Heart left ventricle (tissue), 16 donors: ENCODE results near the gene GCH1. TPM values are rescaled to one million over a fixed set of nuclear protein-coding genes. Genes with fewer than 3 reads are reported as not detected.

Source experiments
- ATAC-seq, 4 donors: fragments of 200-7000 bp; cut with Tn5 transposase; one replicate each; pipeline ENCODE4 v1.9.1; 2020 to 2022; ENCODE audit warnings: moderate library complexity in 4 of 4, mild to moderate bottlenecking in 3 of 4, moderate number of reproducible peaks in 1 of 4
- DNase-seq, 5 donors: peaks; one replicate each; pipeline ENCODE4 v3.0.0-alpha.2; 2020
- H3K27ac ChIP-seq, 12 donors: fragments of 200-600 bp; sonication (generic) in 4 of 12; one replicate each; pipeline versions ENCODE4 v1.5.0 to v1.8.0; 2016 to 2022; ENCODE audit warnings: mild to moderate bottlenecking in 2 of 12
- H3K27me3 ChIP-seq, 9 donors: fragments of 200-600 bp; sonication (generic) in 2 of 9; one replicate each; pipeline versions ENCODE4 v1.5.1 to v1.8.0; 2016 to 2022; ENCODE audit warnings: mild to moderate bottlenecking in 3 of 9
- H3K36me3 ChIP-seq, 9 donors: fragments of 200-600 bp; sonication (generic) in 2 of 9; one replicate each; pipeline versions ENCODE4 v1.5.0 to v1.8.0; 2018 to 2022; ENCODE audit warnings: mild to moderate bottlenecking in 2 of 9
- H3K4me1 ChIP-seq, 12 donors: fragments of 200-600 bp; sonication (generic) in 4 of 12; one replicate each; pipeline versions ENCODE4 v1.5.0 to v1.8.0; 2016 to 2022; ENCODE audit warnings: mild to moderate bottlenecking in 3 of 12
- H3K4me3 ChIP-seq, 12 donors: fragments of 200-600 bp; sonication (generic) in 4 of 12; one replicate each; pipeline versions ENCODE4 v1.5.0 to v1.8.0; 2017 to 2022; ENCODE audit warnings: mild to moderate bottlenecking in 9 of 12, moderate library complexity in 4 of 12
- H3K9me3 ChIP-seq, 12 donors: fragments of 200-600 bp; sonication (generic) in 4 of 12; one replicate each; pipeline versions ENCODE4 v1.5.0 to v1.8.0; 2016 to 2022; ENCODE audit warnings: mild to moderate bottlenecking in 1 of 12
- POLR2A ChIP-seq, 2 donors: fragments of 450-650 bp; IDR thresholded peaks; one replicate each; pipeline ENCODE4 v1.6.1; 2017; ENCODE audit warnings: antibody characterized with exemption in 2 of 2, mild to moderate bottlenecking in 2 of 2, moderate library complexity in 2 of 2
- WGBS, 4 donors: extraction: QIAGEN DNeasy Blood & Tissue Kit in 2 of 4; methylation state at CpG; one replicate each; pipeline versions ENCODE4 v1.1.5 to v1.1.7; 2013 to 2018; 5-methylcytosine and 5-hydroxymethylcytosine counted together
- intact Hi-C, 10 donors: fragments of 100-400 bp; cut with DNase I; formaldehyde crosslinking; loops; one replicate each; pipeline versions ENCODE4 v1.11.1 to v1.14.2; 2022
- polyA plus RNA-seq, 2 donors: library from polyadenylated mRNA; stranded (reverse); fragments of 200-250 nt; gene quantifications; one replicate each; pipeline ENCODE4 v1.2.3, GENCODE V29; 2013
- total RNA-seq, 9 donors: library from RNA; depleted of rRNA in 2 of 9; stranded (reverse); fragments of >200 nt in 2 of 9; fragmentation: NEBNext Ultra II Directional in 3 of 9; extraction: Animal tissue kit (Norgen Biotek cat#: 25700) in 3 of 9; gene quantifications; one replicate each; pipeline versions ENCODE4 v1.1.0 to v1.2.4, GENCODE V29; 2016 to 2023
- TF ChIP-seq, protein P1 (sequence below), 12 donors: fragments of 200-600 bp; sonication (generic) in 4 of 12; IDR thresholded peaks; one replicate each; pipeline versions ENCODE4 v1.5.0 to v1.8.0; 2018 to 2022; ENCODE audit warnings: antibody characterized with exemption in 12 of 12, mild to moderate bottlenecking in 5 of 12
- donor health status: ischemic (EF 13 %, LVEDD 7.1; RV severe dilation, severe dysfunction).
- donor health status: healthy with polysubstance abuse.
- donor health status: DM: no; HTN: yes; CAD: no.
- donor health status: DM: no; HTN: no; CAD: no.
- donor health status: ischemic (EF 25% LVEDD 6.9; RV normal size, moderate dysfunction).
- donor health status: ischemic (EF 25% LVEDD 5.7; RV mildly dilated, moderate dysfunction).
- donor health status: healthy.
- donor health status: DM: yes; HTN: yes; CAD: no.
- donor health status: ischemic (EF 35%, LVEDD 5.7; RV mildly dilated, moderate dysfunction).
- donor health status: nonischemic (EF 11% LVEDD 7.7; RV severe dilation, severe dysfunction).
- donor health status: DM: yes; HTN: yes; CAD: no.
- donor health status: PGD.
- donor health status: ischemic (EF 29% LVEDD 5.4; RV normal size, mild dysfunction).
- donor health status: nonischemic (EF 23%, LVEDD 6.1; RV moderate dilation, normal function).

GCH1 gene
- total and polyA plus RNA-seq, 11 donors: 1.6 to 13.8 (median 3.3) TPM

DNA sequence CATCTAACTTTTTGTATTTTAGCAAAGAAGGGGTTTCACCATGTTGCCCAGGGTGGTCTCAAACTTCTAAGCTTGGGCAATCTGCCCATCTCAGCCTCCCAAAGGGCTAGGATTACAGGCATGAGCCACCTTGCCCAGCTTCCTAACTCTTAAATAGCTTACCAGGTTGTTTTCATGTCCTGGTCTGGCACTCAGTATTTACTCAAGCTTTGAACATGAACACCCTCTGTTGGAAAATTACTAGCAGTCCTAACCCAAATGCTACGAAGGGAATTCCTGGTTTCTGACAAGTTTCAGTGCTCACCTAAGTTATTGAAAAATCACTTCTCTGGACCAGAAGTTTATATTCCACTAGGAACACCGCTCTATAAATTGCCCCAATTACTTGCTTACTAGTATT lies 32.5 kb upstream of the GCH1 start:
- intact Hi-C loops: no loop called here
- DNase-seq: no peak
- 49 to 50% (median 50%) methylated on average over 2 of the region's 2 CpGs for WGBS, 4 donors
- no peaks in the 10 kb centered on the region for H3K27me3 ChIP-seq
- no peaks in the 10 kb centered on the region for H3K36me3 ChIP-seq
- no peak overlapping the region for H3K27ac ChIP-seq
- no peaks in the 10 kb centered on the region for H3K4me1 ChIP-seq
- H3K9me3 ChIP-seq: no peaks in the 10 kb centered on the region
- H3K4me3 ChIP-seq: no peak overlapping the region
- TF ChIP-seq, protein P1, sequence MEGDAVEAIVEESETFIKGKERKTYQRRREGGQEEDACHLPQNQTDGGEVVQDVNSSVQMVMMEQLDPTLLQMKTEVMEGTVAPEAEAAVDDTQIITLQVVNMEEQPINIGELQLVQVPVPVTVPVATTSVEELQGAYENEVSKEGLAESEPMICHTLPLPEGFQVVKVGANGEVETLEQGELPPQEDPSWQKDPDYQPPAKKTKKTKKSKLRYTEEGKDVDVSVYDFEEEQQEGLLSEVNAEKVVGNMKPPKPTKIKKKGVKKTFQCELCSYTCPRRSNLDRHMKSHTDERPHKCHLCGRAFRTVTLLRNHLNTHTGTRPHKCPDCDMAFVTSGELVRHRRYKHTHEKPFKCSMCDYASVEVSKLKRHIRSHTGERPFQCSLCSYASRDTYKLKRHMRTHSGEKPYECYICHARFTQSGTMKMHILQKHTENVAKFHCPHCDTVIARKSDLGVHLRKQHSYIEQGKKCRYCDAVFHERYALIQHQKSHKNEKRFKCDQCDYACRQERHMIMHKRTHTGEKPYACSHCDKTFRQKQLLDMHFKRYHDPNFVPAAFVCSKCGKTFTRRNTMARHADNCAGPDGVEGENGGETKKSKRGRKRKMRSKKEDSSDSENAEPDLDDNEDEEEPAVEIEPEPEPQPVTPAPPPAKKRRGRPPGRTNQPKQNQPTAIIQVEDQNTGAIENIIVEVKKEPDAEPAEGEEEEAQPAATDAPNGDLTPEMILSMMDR (IDR thresholded peaks at IDR 0.05): no peak
- no peak for TF ChIP-seq POLR2A (IDR thresholded peaks at IDR 0.05)
- ATAC-seq: no peak

DNA sequence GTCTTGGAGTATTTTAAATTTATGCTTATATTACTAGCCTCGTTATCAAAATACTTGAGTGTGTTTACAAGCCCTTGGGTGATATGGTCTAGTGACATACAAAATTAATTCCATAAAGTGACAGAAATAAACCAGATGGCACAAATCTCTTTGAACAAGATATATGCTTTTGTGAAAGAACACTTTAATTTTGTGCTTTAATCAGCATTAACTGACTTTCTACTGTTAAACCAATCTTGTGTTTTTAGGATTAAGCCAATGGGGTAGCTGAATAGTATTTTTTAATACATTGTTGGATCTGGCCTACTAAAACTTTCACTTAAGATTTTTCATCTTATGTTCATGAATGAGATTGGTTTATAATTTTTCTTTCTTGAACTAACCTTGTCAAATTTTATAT lies 30.4 kb upstream of the GCH1 start:
- DNase-seq (no peak), ATAC-seq (no peak)
- no peaks in the 10 kb centered on the region for H3K9me3 ChIP-seq
- H3K27me3 ChIP-seq: no peaks in the 10 kb centered on the region
- intact Hi-C loops: no loop called here
- H3K36me3 ChIP-seq: no peaks in the 10 kb centered on the region
- 76 to 86% (median 82%) methylated on average over 1 of the region's 1 CpG for WGBS, 4 donors
- no peak overlapping the region for H3K4me3 ChIP-seq
- H3K4me1 ChIP-seq: no peaks in the 10 kb centered on the region
- TF ChIP-seq POLR2A (IDR thresholded peaks at IDR 0.05): no peak
- TF ChIP-seq, protein P1 (IDR thresholded peaks at IDR 0.05): no peak
- H3K27ac ChIP-seq: no peak overlapping the region

DNA sequence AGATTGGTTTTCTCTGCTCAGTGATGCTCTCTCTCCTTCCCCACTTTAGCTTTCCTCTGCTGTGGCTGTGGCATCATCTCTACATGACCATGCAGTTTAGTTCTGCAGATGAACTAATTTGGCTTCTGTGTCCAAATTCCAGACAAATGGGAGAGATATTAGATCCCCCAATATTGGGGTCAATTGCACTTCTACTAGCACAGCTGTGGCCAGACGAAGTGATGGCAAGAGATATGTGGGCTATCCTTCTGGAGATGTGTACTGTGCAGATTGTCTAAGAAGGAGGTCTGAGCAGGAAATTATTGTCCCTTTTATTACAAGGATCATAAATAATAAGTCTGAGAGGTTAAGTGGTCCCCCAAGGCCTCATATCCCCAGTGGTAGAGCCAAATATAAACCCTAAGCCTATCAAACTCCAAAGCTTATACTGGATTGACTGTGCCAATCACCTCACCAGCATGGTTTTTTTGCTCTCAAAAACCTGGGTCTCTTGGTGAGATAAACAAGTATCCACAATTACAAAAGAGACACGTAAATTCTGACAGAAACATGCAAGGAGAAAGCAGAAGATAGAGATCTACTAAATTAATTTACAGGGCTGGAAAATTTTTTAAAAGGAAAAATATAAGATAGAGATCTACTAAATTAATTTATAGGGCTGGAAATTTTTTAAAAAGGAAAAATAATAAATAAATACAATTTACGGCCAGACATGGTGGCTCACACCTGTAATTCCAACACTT lies 29.1 kb upstream of the GCH1 start:
- Histone ChIP-seq H3K27me3 (no peaks in the 10 kb centered on the region), H3K9me3 (no peaks in the 10 kb centered on the region), H3K27ac (no peak overlapping the region), H3K4me3 (no peak overlapping the region), H3K4me1 (no peaks in the 10 kb centered on the region), H3K36me3 (no peaks in the 10 kb centered on the region)
- WGBS, 4 donors: 92 to 98% (median 97%) methylated on average over 3 of the region's 3 CpGs
- intact Hi-C loops: no loop called here
- TF ChIP-seq, protein P1 (IDR thresholded peaks at IDR 0.05): no peak
- no peak for TF ChIP-seq POLR2A (IDR thresholded peaks at IDR 0.05)
- DNase-seq (no peak), ATAC-seq (no peak)

DNA sequence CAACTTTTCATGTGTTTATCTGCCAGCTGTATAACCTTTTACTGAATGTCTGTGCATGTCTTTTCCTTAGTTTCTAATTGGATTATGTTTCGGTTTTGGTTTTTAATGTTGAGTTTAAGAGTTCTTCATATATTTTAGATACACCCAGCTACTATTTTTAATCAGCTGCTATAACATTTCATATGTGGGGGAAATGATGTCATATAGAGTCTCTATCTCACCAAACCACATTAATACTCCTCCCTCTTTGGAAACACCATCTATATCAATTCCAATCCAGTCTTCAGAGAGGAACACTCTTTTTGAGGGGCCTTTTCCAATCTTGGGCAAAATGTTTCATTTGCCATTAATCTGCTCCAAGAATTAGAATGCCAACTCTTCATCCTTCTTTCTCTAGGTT lies 28.5 kb upstream of the GCH1 start:
- WGBS, 4 donors: 89 to 98% (median 93%) methylated on average over 1 of the region's 1 CpG
- Histone ChIP-seq H3K4me3 (no peak overlapping the region), H3K4me1 (no peaks in the 10 kb centered on the region), H3K9me3 (no peaks in the 10 kb centered on the region), H3K27ac (no peak overlapping the region), H3K27me3 (no peaks in the 10 kb centered on the region), H3K36me3 (no peaks in the 10 kb centered on the region)
- no peak for ATAC-seq
- intact Hi-C loops: no loop called here
- TF ChIP-seq POLR2A (IDR thresholded peaks at IDR 0.05): no peak
- TF ChIP-seq, protein P1 (IDR thresholded peaks at IDR 0.05): no peak
- DNase-seq: no peak
